AG09319 (cell line): ENCODE results near the gene UBE2L5.

Experiments
- DNase-seq: peaks from one replicate; pipeline ENCODE4 v3.0.0-alpha.2; 2010; ENCODE audit warnings: low read depth; ENCODE audit errors: extremely low read depth
- CTCF ChIP-seq: IDR thresholded peaks from 2 replicates; pipeline ENCODE4 v1.5.1; 2011; ENCODE audit warnings: low read depth, mild to moderate bottlenecking, inconsistent platforms, low read length, moderate library complexity

The UBE2L5 gene

GRCh38 chr13:30406779-30407416 lies 15.4 kb upstream of the UBE2L5 start:
- TF ChIP-seq CTCF: no peak
- DNase-seq: no peak

GRCh38 chr13:30408319-30409101 lies 13.8 kb upstream of the UBE2L5 start:
- peak; percentile 78 for DNase-seq
- TF ChIP-seq CTCF: peak; percentile 60

GRCh38 chr13:30409886-30410704 lies 12.2 kb upstream of the UBE2L5 start:
- no peak for DNase-seq
- TF ChIP-seq CTCF: no peak

- no peak for TF ChIP-seq CTCF
- DNase-seq: no peak
Observed at GRCh38 chr13:30410705-30411125, 11.6 kb upstream of the UBE2L5 start.

GRCh38 chr13:30412346-30412745 lies 9.9 kb upstream of the UBE2L5 start:
- DNase-seq: no peak
- no peak for TF ChIP-seq CTCF

- no peak for DNase-seq
- no peak for TF ChIP-seq CTCF
Observed at GRCh38 chr13:30413842-30414241, 8.5 kb upstream of the UBE2L5 start.
